HCT116 (cell line): ENCODE results near the gene RTL1. TPM values are rescaled to one million over a fixed set of nuclear protein-coding genes. Genes with fewer than 3 reads are reported as not detected.

Experiments
- ATAC-seq: fragments of 200-7000 bp; cut with Tn5 transposase; 2 replicates; pipeline ENCODE4 v1.9.1; 2020; ENCODE audit warnings: mild to moderate bottlenecking, moderate library complexity
- BruUV-seq: library from RNA; stranded (reverse); fragments of 400-500 nt; replicated peaks from 2 replicates; lab custom pipeline; 2021; lab: Mats Ljungman, UMichigan
- CTCF ChIA-PET: fragments of 300-600 bp; sonication (Branson Sonifier 250); formaldehyde crosslinking; loops from one replicate; lab custom pipeline; 2021; ENCODE audit warnings: antibody characterized with exemption; lab: Charles Lee
- POLR2A ChIA-PET: fragments of 300-600, 350-600 bp; sonication (Branson Sonifier 250); formaldehyde crosslinking; loops from one replicate; lab custom pipeline; 2021; ENCODE audit warnings: antibody characterized with exemption; lab: Charles Lee
- RAD21 ChIA-PET, 2 experiments: fragments of 300-600 bp; sonication (Branson Sonifier 250); formaldehyde crosslinking; loops; one replicate each; lab custom pipeline; 2023; ENCODE audit warnings: low total read pairs in 2 of 2; ENCODE audit not compliant: uncharacterized antibody in 2 of 2, unreplicated experiment in 2 of 2, low non-redundant PET in 1 of 2; lab: Charles Lee
- DNase-seq: peaks from one replicate; pipeline ENCODE4 v3.0.0-alpha.2; 2010; ENCODE audit warnings: low read depth, low spot score
- H2AFZ ChIP-seq: fragments of 200-600 bp; shearing (Covaris generic), sonication (generic); 2 replicates; pipeline ENCODE4 v1.6.1; 2017; ENCODE audit warnings: low read depth, mixed run types, mixed read lengths, antibody characterized with exemption, low read length; ENCODE audit not compliant: poor library complexity, severe bottlenecking
- H3K27ac ChIP-seq: 2 replicates; pipeline ENCODE4 v1.5.1; 2012; ENCODE audit warnings: low read depth, low read length
- H3K27me3 ChIP-seq: fragments of 200-600 bp; sonication (generic); 2 replicates; pipeline ENCODE4 v1.6.1; 2016; ENCODE audit warnings: mixed run types, low read length, mixed read lengths; ENCODE audit not compliant: insufficient read depth
- H3K36me3 ChIP-seq, 2 experiments: fragments of 200-500 bp in 1 of 2; fragments of 200-600 bp in 1 of 2; sonication (Bioruptor generic) in 1 of 2; sonication (generic) in 1 of 2; 2 replicates each; pipeline versions ENCODE4 v1.5.1 to v1.6.1; 2014 to 2016; ENCODE audit warnings: low read length in 2 of 2, inconsistent platforms in 1 of 2, mixed read lengths in 1 of 2, mixed run types in 1 of 2; ENCODE audit not compliant: insufficient read depth in 2 of 2, control insufficient read depth in 1 of 2
- H3K4me1 ChIP-seq, 2 experiments: fragments of 200-600 bp in 1 of 2; sonication (generic) in 1 of 2; 2 replicates each; pipeline versions ENCODE4 v1.5.1 to v1.6.1; 2012 to 2017; ENCODE audit warnings: low read length in 2 of 2, inconsistent platforms in 1 of 2, mild to moderate bottlenecking in 1 of 2, mixed read lengths in 1 of 2, mixed run types in 1 of 2, moderate library complexity in 1 of 2; ENCODE audit not compliant: insufficient read depth in 2 of 2, control insufficient read depth in 1 of 2
- H3K4me2 ChIP-seq: fragments of 200-600 bp; sonication (generic); 2 replicates; pipeline ENCODE4 v1.6.1; 2017; ENCODE audit warnings: mixed run types, low read length, mixed read lengths
- H3K4me3 ChIP-seq, 2 experiments: fragments of 200-600 bp in 1 of 2; sonication (generic) in 1 of 2; replicated peaks in 1 of 2; 2 replicates each; pipeline ENCODE4 v1.5.1; 2011 to 2016; ENCODE audit warnings: low read length in 2 of 2, control low read depth in 1 of 2, low read depth in 1 of 2, mild to moderate bottlenecking in 1 of 2, mixed read lengths in 1 of 2, mixed run types in 1 of 2
- H3K79me2 ChIP-seq: fragments of 200-600 bp; sonication (generic); 2 replicates; pipeline ENCODE4 v1.6.1; 2017; ENCODE audit warnings: mild to moderate bottlenecking, mixed run types, low read length, moderate library complexity, mixed read lengths; ENCODE audit not compliant: insufficient read depth
- H3K9ac ChIP-seq: fragments of 200-600 bp; sonication (generic); 2 replicates; pipeline ENCODE4 v1.6.1; 2016; ENCODE audit warnings: low read length, mixed read lengths
- H3K9me2 ChIP-seq: fragments of 200-600 bp; sonication (generic), shearing (Covaris generic); 2 replicates; pipeline ENCODE4 v1.6.1; 2017; ENCODE audit warnings: mixed run types, mild to moderate bottlenecking, moderate library complexity; ENCODE audit not compliant: insufficient read depth
- H3K9me3 ChIP-seq, 2 experiments: fragments of 200-500 bp in 1 of 2; fragments of 200-600 bp in 1 of 2; sonication (Bioruptor generic) in 1 of 2; sonication (generic) in 1 of 2; 2 replicates each; pipeline ENCODE4 v1.6.1; 2014 to 2017; ENCODE audit warnings: low read length in 2 of 2, mixed read lengths in 2 of 2, inconsistent platforms in 1 of 2, low read depth in 1 of 2, mild to moderate bottlenecking in 1 of 2, mixed run types in 1 of 2, moderate library complexity in 1 of 2; ENCODE audit not compliant: control insufficient read depth in 1 of 2, insufficient read depth in 1 of 2
- H4K20me1 ChIP-seq: fragments of 200-600 bp; sonication (generic), shearing (Covaris generic); 2 replicates; pipeline ENCODE4 v1.6.1; 2017; ENCODE audit warnings: mixed run types, mild to moderate bottlenecking, moderate library complexity; ENCODE audit not compliant: insufficient read depth
- CBX3 ChIP-seq: IDR thresholded peaks from 2 replicates; pipeline ENCODE4 v1.6.1; 2012; ENCODE audit warnings: low read depth
- CEBPB ChIP-seq: IDR thresholded peaks from 2 replicates; pipeline ENCODE4 v1.6.1; 2012; ENCODE audit warnings: low read depth
- EGR1 ChIP-seq: IDR thresholded peaks from 2 replicates; pipeline ENCODE4 v1.6.1; 2012; ENCODE audit warnings: low read depth
- JUND ChIP-seq: IDR thresholded peaks from 2 replicates; pipeline ENCODE4 v1.6.1; 2012
- POLR2A ChIP-seq: IDR thresholded peaks from 2 replicates; pipeline ENCODE4 v1.7.0; 2011; ENCODE audit warnings: borderline replicate concordance; ENCODE audit not compliant: insufficient read depth, insufficient read length; ENCODE audit errors: extremely low read depth
- POLR2AphosphoS5 ChIP-seq: IDR thresholded peaks from 2 replicates; pipeline ENCODE4 v1.6.1; 2011; ENCODE audit warnings: mild to moderate bottlenecking, low read depth, low read length, moderate library complexity
- RAD21 ChIP-seq: IDR thresholded peaks from 2 replicates; pipeline ENCODE4 v1.6.1; 2012; ENCODE audit warnings: low read depth, mild to moderate bottlenecking
- REST ChIP-seq: IDR thresholded peaks from 2 replicates; pipeline ENCODE4 v1.6.1; 2012; ENCODE audit warnings: low read depth
- SP1 ChIP-seq: IDR thresholded peaks from 2 replicates; pipeline ENCODE4 v1.6.1; 2012; ENCODE audit warnings: low read depth
- ZFX ChIP-seq: fragments of 450-650 bp; IDR thresholded peaks from 2 replicates; pipeline ENCODE4 v1.6.1; 2017
- intact Hi-C: fragments of 100-400 bp; cut with micrococcal nuclease; formaldehyde crosslinking; loops from 2 replicates; pipeline ENCODE4 v1.10.0; 2022
- total RNA-seq: library from RNA; stranded (reverse); gene quantifications from one replicate; pipeline ENCODE4 v1.2.1, GENCODE V29; 2021; ENCODE audit not compliant: unreplicated experiment
- TF ChIP-seq, protein P1 (sequence below): IDR thresholded peaks from 2 replicates; pipeline ENCODE4 v1.6.1; 2012
- TF ChIP-seq, protein P2 (sequence below), 3 experiments: fragments of 200-600 bp in 1 of 3; sonication (generic) in 1 of 3; IDR thresholded peaks in 2 of 3; conservative IDR thresholded peaks in 1 of 3; 2 replicates each; pipeline ENCODE4 v1.5.1; 2012 to 2017; ENCODE audit warnings: low read depth in 2 of 3, low read length in 2 of 3, antibody characterized with exemption in 1 of 3, borderline replicate concordance in 1 of 3, control low read depth in 1 of 3, mild to moderate bottlenecking in 1 of 3, mixed read lengths in 1 of 3, mixed run types in 1 of 3, moderate library complexity in 1 of 3; ENCODE audit not compliant: insufficient read depth in 1 of 3

RTL1 gene
- total RNA-seq, 1 experiment from 2014 or later = not detected

DNA sequence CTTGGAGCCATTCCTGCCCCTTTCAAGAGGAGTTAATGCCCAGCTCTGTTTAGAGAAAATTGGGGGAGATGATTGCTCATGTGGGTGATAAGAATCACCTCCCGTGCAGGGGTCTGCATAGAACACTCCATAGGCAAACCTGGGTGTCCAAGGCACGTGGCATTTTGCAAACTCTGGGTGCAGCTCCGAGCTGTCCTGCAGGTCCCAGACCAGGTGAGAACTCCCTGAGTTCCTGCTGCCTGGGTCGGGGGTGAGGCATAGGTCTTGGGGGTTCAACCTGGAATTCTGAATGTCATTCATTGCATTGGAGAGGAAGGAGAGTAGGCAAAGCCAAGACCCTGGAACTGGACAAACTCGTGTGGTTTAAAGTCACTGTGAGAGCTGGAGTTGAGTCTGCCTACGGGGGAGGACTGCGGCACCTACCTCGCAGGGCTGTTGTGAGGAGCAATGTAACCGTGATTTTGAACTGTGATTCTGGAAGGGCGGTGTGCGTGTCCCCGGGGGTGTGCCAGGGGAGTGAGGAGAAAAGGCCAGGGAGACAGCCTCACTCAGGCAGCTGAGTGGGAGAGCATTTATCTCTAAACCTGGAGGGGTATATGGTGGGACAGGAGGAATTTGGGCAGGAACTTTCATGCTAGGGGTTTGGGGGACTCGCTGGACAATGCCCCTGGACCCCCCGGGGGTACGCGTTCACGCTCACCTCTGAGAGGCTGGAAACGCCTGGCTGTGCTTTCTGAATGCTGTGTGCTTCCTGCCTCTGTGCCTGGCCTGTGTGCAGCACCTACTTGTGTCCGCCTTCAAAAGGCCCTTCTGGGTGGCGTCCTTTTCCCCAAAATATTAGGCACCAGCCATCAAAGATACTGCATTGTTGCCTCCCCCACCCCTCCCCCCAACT is 47.2 kb downstream of the RTL1 start (continued):
- TF ChIP-seq SP1 = no peak
- TF ChIP-seq, protein P1, sequence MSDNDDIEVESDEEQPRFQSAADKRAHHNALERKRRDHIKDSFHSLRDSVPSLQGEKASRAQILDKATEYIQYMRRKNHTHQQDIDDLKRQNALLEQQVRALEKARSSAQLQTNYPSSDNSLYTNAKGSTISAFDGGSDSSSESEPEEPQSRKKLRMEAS = no peak
- TF ChIP-seq JUND = no peak
- TF ChIP-seq, all 23 proteins: peak for 0

GRCh38 chr14:100855256-100855930 is 48.1 kb downstream of the RTL1 start:
- Histone ChIP-seq H2AFZ (no peak overlapping the region), H3K4me2 (no peak overlapping the region), H3K4me1 (peaks cover 0 to 12% of the 10 kb centered on the region in 2 experiments; a peak in 3 of 4 replicates), H3K27me3 (no peaks in the 10 kb centered on the region), H3K36me3 (no peaks in the 10 kb centered on the region), H3K4me3 (no peak overlapping the region), H3K9ac (no peak overlapping the region), H3K79me2 (no peaks in the 10 kb centered on the region), H3K27ac (no peak overlapping the region), H4K20me1 (no peaks in the 10 kb centered on the region), H3K9me2 (no peaks in the 10 kb centered on the region), H3K9me3 (no peaks in the 10 kb centered on the region)
- no peak for DNase-seq
- CTCF ChIA-PET = interaction anchor here (0.6 to 1.0 kb wide), 4 partner anchors 44 to 773 kb away, joined by 3 to 9 read pairs (median 4); no protein-coding TSS in a partner anchor
- TF ChIP-seq EGR1 = no peak
- no peak for TF ChIP-seq REST
- TF ChIP-seq, protein P1 = no peak
- TF ChIP-seq POLR2AphosphoS5 = no peak
- no peak for TF ChIP-seq JUND
- no peak for TF ChIP-seq ZFX
- no peak for TF ChIP-seq CBX3
- peak; percentile 38 for TF ChIP-seq RAD21
- no peak for TF ChIP-seq POLR2A
- TF ChIP-seq, protein P2, sequence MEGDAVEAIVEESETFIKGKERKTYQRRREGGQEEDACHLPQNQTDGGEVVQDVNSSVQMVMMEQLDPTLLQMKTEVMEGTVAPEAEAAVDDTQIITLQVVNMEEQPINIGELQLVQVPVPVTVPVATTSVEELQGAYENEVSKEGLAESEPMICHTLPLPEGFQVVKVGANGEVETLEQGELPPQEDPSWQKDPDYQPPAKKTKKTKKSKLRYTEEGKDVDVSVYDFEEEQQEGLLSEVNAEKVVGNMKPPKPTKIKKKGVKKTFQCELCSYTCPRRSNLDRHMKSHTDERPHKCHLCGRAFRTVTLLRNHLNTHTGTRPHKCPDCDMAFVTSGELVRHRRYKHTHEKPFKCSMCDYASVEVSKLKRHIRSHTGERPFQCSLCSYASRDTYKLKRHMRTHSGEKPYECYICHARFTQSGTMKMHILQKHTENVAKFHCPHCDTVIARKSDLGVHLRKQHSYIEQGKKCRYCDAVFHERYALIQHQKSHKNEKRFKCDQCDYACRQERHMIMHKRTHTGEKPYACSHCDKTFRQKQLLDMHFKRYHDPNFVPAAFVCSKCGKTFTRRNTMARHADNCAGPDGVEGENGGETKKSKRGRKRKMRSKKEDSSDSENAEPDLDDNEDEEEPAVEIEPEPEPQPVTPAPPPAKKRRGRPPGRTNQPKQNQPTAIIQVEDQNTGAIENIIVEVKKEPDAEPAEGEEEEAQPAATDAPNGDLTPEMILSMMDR (IDR thresholded peaks at IDR 0.05 in 2 of 3, conservative IDR thresholded peaks at IDR 0.05 in 1 of 3; ENCODE audit: borderline replicate concordance in 1 of 3, insufficient read depth in 1 of 3, low read depth in 2 of 3, low read length in 2 of 3) = peak; percentile 32 to 36 (median 33); a peak in 4 of 6 replicates
- TF ChIP-seq CEBPB = no peak
- TF ChIP-seq SP1 = no peak
- POLR2A ChIA-PET = interaction anchor here (0.6 kb wide), 1 partner anchor 35 kb away, joined by 3 read pairs; no protein-coding TSS in a partner anchor
- intact Hi-C loops = no loop called here
- no TSS peak for BruUV-seq
- no peak for ATAC-seq
- RAD21 ChIA-PET = no interaction called here
